Measurements from ENCODE around the gene TMEM9.

DNA sequence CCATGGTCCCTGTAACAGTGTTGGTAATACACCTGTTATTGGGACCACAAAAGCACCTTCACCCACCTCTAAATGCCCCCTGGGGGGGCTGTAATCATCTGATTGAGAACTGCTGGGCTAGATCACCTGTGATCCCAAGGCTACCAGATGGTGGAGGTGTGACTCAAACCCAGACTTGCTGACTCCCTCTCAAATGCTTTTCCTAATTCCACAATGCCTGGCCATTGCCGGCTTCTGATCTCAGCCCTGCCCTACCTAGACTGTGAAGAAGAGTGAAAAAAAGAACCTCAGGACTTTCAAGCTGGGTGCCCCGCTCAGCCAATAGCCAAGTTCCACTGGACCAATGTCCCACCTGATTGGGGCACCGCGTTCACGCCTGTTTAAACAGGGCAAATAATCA lies 9.6 kb downstream of the TMEM9 start:
- TF ChIP-seq, protein P1, sequence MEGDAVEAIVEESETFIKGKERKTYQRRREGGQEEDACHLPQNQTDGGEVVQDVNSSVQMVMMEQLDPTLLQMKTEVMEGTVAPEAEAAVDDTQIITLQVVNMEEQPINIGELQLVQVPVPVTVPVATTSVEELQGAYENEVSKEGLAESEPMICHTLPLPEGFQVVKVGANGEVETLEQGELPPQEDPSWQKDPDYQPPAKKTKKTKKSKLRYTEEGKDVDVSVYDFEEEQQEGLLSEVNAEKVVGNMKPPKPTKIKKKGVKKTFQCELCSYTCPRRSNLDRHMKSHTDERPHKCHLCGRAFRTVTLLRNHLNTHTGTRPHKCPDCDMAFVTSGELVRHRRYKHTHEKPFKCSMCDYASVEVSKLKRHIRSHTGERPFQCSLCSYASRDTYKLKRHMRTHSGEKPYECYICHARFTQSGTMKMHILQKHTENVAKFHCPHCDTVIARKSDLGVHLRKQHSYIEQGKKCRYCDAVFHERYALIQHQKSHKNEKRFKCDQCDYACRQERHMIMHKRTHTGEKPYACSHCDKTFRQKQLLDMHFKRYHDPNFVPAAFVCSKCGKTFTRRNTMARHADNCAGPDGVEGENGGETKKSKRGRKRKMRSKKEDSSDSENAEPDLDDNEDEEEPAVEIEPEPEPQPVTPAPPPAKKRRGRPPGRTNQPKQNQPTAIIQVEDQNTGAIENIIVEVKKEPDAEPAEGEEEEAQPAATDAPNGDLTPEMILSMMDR (IDR thresholded peaks at IDR 0.05; ENCODE audit: low read depth, low read length) = no peak
- no peak for TF ChIP-seq EZH2phosphoT487 (IDR thresholded peaks at IDR 0.05; ENCODE audit: low read depth)
